ENCODE results near the gene MOSPD3.

DNA sequence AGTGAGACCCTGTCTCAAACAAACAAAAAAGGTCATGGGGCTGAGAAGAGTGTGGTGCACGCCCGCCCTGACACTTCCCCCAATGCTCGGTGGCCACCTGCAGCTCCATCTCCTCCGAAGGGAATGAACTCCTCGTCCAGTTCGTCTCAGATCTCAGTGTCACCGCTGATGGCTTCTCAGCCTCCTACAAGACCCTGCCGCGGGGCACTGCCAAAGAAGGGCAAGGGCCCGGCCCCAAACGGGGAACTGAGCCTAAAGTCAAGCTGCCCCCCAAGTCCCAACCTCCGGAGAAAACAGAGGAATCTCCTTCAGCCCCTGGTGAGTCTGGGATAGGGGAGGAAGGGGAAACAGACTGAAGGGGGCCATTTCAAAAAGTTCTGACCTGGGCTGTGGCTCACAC lies 6.0 kb upstream of the MOSPD3 start:
- TF ChIP-seq, protein P1, sequence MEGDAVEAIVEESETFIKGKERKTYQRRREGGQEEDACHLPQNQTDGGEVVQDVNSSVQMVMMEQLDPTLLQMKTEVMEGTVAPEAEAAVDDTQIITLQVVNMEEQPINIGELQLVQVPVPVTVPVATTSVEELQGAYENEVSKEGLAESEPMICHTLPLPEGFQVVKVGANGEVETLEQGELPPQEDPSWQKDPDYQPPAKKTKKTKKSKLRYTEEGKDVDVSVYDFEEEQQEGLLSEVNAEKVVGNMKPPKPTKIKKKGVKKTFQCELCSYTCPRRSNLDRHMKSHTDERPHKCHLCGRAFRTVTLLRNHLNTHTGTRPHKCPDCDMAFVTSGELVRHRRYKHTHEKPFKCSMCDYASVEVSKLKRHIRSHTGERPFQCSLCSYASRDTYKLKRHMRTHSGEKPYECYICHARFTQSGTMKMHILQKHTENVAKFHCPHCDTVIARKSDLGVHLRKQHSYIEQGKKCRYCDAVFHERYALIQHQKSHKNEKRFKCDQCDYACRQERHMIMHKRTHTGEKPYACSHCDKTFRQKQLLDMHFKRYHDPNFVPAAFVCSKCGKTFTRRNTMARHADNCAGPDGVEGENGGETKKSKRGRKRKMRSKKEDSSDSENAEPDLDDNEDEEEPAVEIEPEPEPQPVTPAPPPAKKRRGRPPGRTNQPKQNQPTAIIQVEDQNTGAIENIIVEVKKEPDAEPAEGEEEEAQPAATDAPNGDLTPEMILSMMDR (IDR thresholded peaks at IDR 0.05; ENCODE audit: low read length): no peak
- no peak for TF ChIP-seq EZH2 (IDR thresholded peaks at IDR 0.05; ENCODE audit: borderline replicate concordance, low read length)

All from OCI-LY1 (cell line).